ENCODE data around the gene ZNF407.

ZNF407 gene

GRCh38 chr18:74944676-74945075 lies 347.0 kb downstream of the ZNF407 start:
- no peak overlapping the region for H3K23ac ChIP-seq (ENCODE audit: low read length)
- H2BK5ac ChIP-seq (ENCODE audit: low read length) = no peak overlapping the region
- no peak overlapping the region for H3K18ac ChIP-seq (ENCODE audit: low read length)
- no peaks in the 10 kb centered on the region for H3K79me2 ChIP-seq (ENCODE audit: control insufficient read depth, insufficient read depth, low read length)
- no peak overlapping the region for H3K9ac ChIP-seq (ENCODE audit: low read length)
- no peak overlapping the region for H2BK15ac ChIP-seq (replicated peaks; ENCODE audit: low read depth)
- no CpG with 5 or more reads among the region's 5 CpGs for WGBS (ENCODE audit: extremely low coverage, insufficient coverage, low lambda C conversion rate)
- no peaks in the 10 kb centered on the region for H3K4me1 ChIP-seq (ENCODE audit: control insufficient read depth, low read depth, low read length)
- no peaks in the 10 kb centered on the region for H3K36me3 ChIP-seq (ENCODE audit: control insufficient read depth, insufficient read depth, low read length)
- H3K79me1 ChIP-seq (ENCODE audit: low read length) = no peaks in the 10 kb centered on the region
- H2AK5ac ChIP-seq (ENCODE audit: low read length) = no peak overlapping the region
- H3K4me3 ChIP-seq (ENCODE audit: low read length) = no peak overlapping the region
- H4K5ac ChIP-seq (ENCODE audit: low read length) = no peak overlapping the region
- H4K8ac ChIP-seq (ENCODE audit: low read depth, low read length) = no peak overlapping the region
- H3K56ac ChIP-seq (ENCODE audit: low read length) = no peak overlapping the region
- H3K27me3 ChIP-seq (ENCODE audit: insufficient read depth, low read length, poor library complexity) = no peaks in the 10 kb centered on the region
- no peak overlapping the region for H3K4me2 ChIP-seq (ENCODE audit: low read length)
- no peak overlapping the region for H2BK120ac ChIP-seq (ENCODE audit: low read depth, low read length)
- DNase-seq = no peak
- no peak overlapping the region for H3K27ac ChIP-seq (ENCODE audit: low read depth, low read length)
- H3K4ac ChIP-seq (ENCODE audit: low read depth, low read length) = no peak overlapping the region

GRCh38 chr18:74945774-74946545 lies 348.3 kb downstream of the ZNF407 start:
- H2AK5ac ChIP-seq (ENCODE audit: low read length) = no peak overlapping the region
- no peak overlapping the region for H3K9ac ChIP-seq (ENCODE audit: low read length)
- H3K4me2 ChIP-seq (ENCODE audit: low read length) = no peak overlapping the region
- H3K79me2 ChIP-seq (ENCODE audit: control insufficient read depth, insufficient read depth, low read length) = no peaks in the 10 kb centered on the region
- no CpG with 5 or more reads among the region's 7 CpGs for WGBS (ENCODE audit: extremely low coverage, insufficient coverage, low lambda C conversion rate)
- DNase-seq = no peak
- no peak overlapping the region for H3K4ac ChIP-seq (ENCODE audit: low read depth, low read length)
- no peak overlapping the region for H3K56ac ChIP-seq (ENCODE audit: low read length)
- no peaks in the 10 kb centered on the region for H3K36me3 ChIP-seq (ENCODE audit: control insufficient read depth, insufficient read depth, low read length)
- H4K8ac ChIP-seq (ENCODE audit: low read depth, low read length) = no peak overlapping the region
- no peak overlapping the region for H3K18ac ChIP-seq (ENCODE audit: low read length)
- H3K27me3 ChIP-seq (ENCODE audit: insufficient read depth, low read length, poor library complexity) = no peaks in the 10 kb centered on the region
- no peak overlapping the region for H4K5ac ChIP-seq (ENCODE audit: low read length)
- no peak overlapping the region for H3K23ac ChIP-seq (ENCODE audit: low read length)
- H2BK15ac ChIP-seq (replicated peaks; ENCODE audit: low read depth) = no peak overlapping the region
- no peak overlapping the region for H2BK120ac ChIP-seq (ENCODE audit: low read depth, low read length)
- no peaks in the 10 kb centered on the region for H3K79me1 ChIP-seq (ENCODE audit: low read length)
- no peaks in the 10 kb centered on the region for H3K4me1 ChIP-seq (ENCODE audit: control insufficient read depth, low read depth, low read length)
- no peak overlapping the region for H2BK5ac ChIP-seq (ENCODE audit: low read length)
- H3K27ac ChIP-seq (ENCODE audit: low read depth, low read length) = no peak overlapping the region
- no peak overlapping the region for H3K4me3 ChIP-seq (ENCODE audit: low read length)

- Histone ChIP-seq H3K23ac (ENCODE audit: low read length) (no peak overlapping the region), H2AK5ac (ENCODE audit: low read length) (no peak overlapping the region), H3K4me3 (ENCODE audit: low read length) (no peak overlapping the region), H3K4me1 (ENCODE audit: control insufficient read depth, low read depth, low read length) (no peaks in the 10 kb centered on the region), H2BK15ac (replicated peaks; ENCODE audit: low read depth) (no peak overlapping the region), H3K79me1 (ENCODE audit: low read length) (no peaks in the 10 kb centered on the region), H3K4ac (ENCODE audit: low read depth, low read length) (no peak overlapping the region), H3K79me2 (ENCODE audit: control insufficient read depth, insufficient read depth, low read length) (no peaks in the 10 kb centered on the region), H3K27me3 (ENCODE audit: insufficient read depth, low read length, poor library complexity) (no peaks in the 10 kb centered on the region), H2BK120ac (ENCODE audit: low read depth, low read length) (no peak overlapping the region), H2BK5ac (ENCODE audit: low read length) (no peak overlapping the region), H3K27ac (ENCODE audit: low read depth, low read length) (no peak overlapping the region), H3K9ac (ENCODE audit: low read length) (no peak overlapping the region), H4K8ac (ENCODE audit: low read depth, low read length) (no peak overlapping the region), H3K36me3 (ENCODE audit: control insufficient read depth, insufficient read depth, low read length) (no peaks in the 10 kb centered on the region), H3K4me2 (ENCODE audit: low read length) (no peak overlapping the region), H3K18ac (ENCODE audit: low read length) (no peak overlapping the region), H4K5ac (ENCODE audit: low read length) (no peak overlapping the region), H3K56ac (ENCODE audit: low read length) (no peak overlapping the region)
- DNase-seq = no peak
- WGBS (ENCODE audit: extremely low coverage, insufficient coverage, low lambda C conversion rate) = no CpG with 5 or more reads among the region's 3 CpGs
Measured at GRCh38 chr18:74946646-74947375, 349.1 kb downstream of the ZNF407 start.

GRCh38 chr18:74947417-74947816 lies 349.7 kb downstream of the ZNF407 start:
- WGBS (ENCODE audit: extremely low coverage, insufficient coverage, low lambda C conversion rate) = no CpG with 5 or more reads among the region's 10 CpGs
- no peak overlapping the region for H3K18ac ChIP-seq (ENCODE audit: low read length)
- no peak for DNase-seq

GRCh38 chr18:74947875-74948274 lies 350.2 kb downstream of the ZNF407 start:
- no peak overlapping the region for H4K8ac ChIP-seq (ENCODE audit: low read depth, low read length)
- H3K79me2 ChIP-seq (ENCODE audit: control insufficient read depth, insufficient read depth, low read length) = no peaks in the 10 kb centered on the region
- WGBS (ENCODE audit: extremely low coverage, insufficient coverage, low lambda C conversion rate) = no CpG with 5 or more reads among the region's 4 CpGs

More at GRCh38 chr18:74947417-74947816, 349.7 kb downstream of the ZNF407 start:
- no peak overlapping the region for H3K9ac ChIP-seq (ENCODE audit: low read length)
- H3K79me1 ChIP-seq (ENCODE audit: low read length) = no peaks in the 10 kb centered on the region
- H3K27ac ChIP-seq (ENCODE audit: low read depth, low read length) = no peak overlapping the region
- no peak overlapping the region for H2BK5ac ChIP-seq (ENCODE audit: low read length)
- H3K36me3 ChIP-seq (ENCODE audit: control insufficient read depth, insufficient read depth, low read length) = no peaks in the 10 kb centered on the region
- no peak overlapping the region for H3K4ac ChIP-seq (ENCODE audit: low read depth, low read length)
- no peak overlapping the region for H2BK15ac ChIP-seq (replicated peaks; ENCODE audit: low read depth)
- no peaks in the 10 kb centered on the region for H3K79me2 ChIP-seq (ENCODE audit: control insufficient read depth, insufficient read depth, low read length)
- no peak overlapping the region for H3K23ac ChIP-seq (ENCODE audit: low read length)
- no peak overlapping the region for H2AK5ac ChIP-seq (ENCODE audit: low read length)
- no peaks in the 10 kb centered on the region for H3K27me3 ChIP-seq (ENCODE audit: insufficient read depth, low read length, poor library complexity)
- H4K8ac ChIP-seq (ENCODE audit: low read depth, low read length) = no peak overlapping the region
- H3K4me2 ChIP-seq (ENCODE audit: low read length) = no peak overlapping the region
- no peaks in the 10 kb centered on the region for H3K4me1 ChIP-seq (ENCODE audit: control insufficient read depth, low read depth, low read length)
- H2BK120ac ChIP-seq (ENCODE audit: low read depth, low read length) = no peak overlapping the region
- no peak overlapping the region for H4K5ac ChIP-seq (ENCODE audit: low read length)
- no peak overlapping the region for H3K4me3 ChIP-seq (ENCODE audit: low read length)
- H3K56ac ChIP-seq (ENCODE audit: low read length) = no peak overlapping the region

More at GRCh38 chr18:74947875-74948274, 350.2 kb downstream of the ZNF407 start:
- Histone ChIP-seq H3K56ac (ENCODE audit: low read length) (no peak overlapping the region), H3K4me3 (ENCODE audit: low read length) (no peak overlapping the region), H2AK5ac (ENCODE audit: low read length) (no peak overlapping the region), H3K18ac (ENCODE audit: low read length) (no peak overlapping the region), H2BK5ac (ENCODE audit: low read length) (no peak overlapping the region), H2BK15ac (replicated peaks; ENCODE audit: low read depth) (no peak overlapping the region), H3K4me2 (ENCODE audit: low read length) (no peak overlapping the region), H3K4me1 (ENCODE audit: control insufficient read depth, low read depth, low read length) (no peaks in the 10 kb centered on the region), H2BK120ac (ENCODE audit: low read depth, low read length) (no peak overlapping the region), H3K27ac (ENCODE audit: low read depth, low read length) (no peak overlapping the region), H3K9ac (ENCODE audit: low read length) (no peak overlapping the region), H3K79me1 (ENCODE audit: low read length) (no peaks in the 10 kb centered on the region), H3K23ac (ENCODE audit: low read length) (no peak overlapping the region), H3K36me3 (ENCODE audit: control insufficient read depth, insufficient read depth, low read length) (no peaks in the 10 kb centered on the region), H4K5ac (ENCODE audit: low read length) (no peak overlapping the region), H3K4ac (ENCODE audit: low read depth, low read length) (no peak overlapping the region), H3K27me3 (ENCODE audit: insufficient read depth, low read length, poor library complexity) (no peaks in the 10 kb centered on the region)
- no peak for DNase-seq
